HPDE6-E6E7 (cell line): ENCODE data around the gene ACBD3.
"Not testable (repeated sequence)": the region's sequence is repeated elsewhere in the genome, so short reads cannot be mapped to it uniquely, and the experiment has no call there.

Source experiments
- DNase-seq: peaks from one replicate; pipeline ENCODE4 v3.0.0; 2011; ENCODE audit warnings: missing footprints; ENCODE audit errors: extremely low spot score

The ACBD3 gene

DNA sequence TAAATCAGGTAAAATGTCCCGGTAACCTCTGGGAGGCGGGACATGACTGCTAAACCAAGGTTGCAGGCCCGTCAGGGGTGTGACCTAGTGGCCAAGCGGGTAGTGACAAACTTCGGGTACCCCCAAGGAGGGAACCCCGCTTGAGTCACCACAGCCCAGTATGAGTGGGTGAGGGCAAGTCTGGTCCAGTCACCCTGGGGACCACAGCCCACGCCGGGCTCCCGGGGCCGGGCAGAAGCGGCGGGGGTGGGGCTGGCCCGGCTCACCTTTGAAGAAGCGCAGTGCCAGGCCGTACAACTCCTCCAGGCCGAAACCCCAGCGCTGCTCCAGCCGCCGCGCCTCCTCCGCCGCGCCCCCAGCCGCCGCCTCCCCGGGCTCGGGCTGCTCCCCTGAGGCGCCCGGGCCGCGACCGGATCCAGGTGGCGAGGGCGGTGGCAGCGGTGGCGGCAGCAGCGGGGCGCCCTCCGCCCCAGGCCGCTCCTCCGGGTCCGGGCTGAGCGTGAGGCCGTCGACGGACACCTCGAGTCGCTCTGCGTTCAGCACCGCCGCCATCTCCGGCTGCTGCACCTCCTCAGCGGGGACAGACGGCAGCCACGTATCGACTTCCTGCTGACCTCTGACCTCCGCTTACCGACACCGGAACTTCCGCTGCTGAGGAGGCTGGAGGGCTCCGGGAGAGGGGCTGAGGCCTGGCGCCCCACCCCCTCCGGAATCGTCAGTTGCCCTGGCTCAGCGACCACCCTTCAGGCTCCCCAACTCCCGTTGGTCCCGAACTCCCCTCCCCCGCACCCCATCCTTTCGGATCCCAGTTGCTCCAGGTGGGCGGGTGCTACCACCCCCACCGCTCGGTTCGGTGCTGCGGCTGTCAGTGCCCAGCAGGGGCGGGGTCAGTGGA lies at the start of gene ACBD3:
Gene ACBD3, minus strand, starts transcription at position 618 of the 895 bp plus-strand sequence. Its CDS starts 66 bp downstream, at position 552.
- peak; percentile 55 for DNase-seq

- no peak for DNase-seq
Observed at GRCh38 chr1:226233806-226234205, 47.3 kb upstream of the ACBD3 start.

DNA sequence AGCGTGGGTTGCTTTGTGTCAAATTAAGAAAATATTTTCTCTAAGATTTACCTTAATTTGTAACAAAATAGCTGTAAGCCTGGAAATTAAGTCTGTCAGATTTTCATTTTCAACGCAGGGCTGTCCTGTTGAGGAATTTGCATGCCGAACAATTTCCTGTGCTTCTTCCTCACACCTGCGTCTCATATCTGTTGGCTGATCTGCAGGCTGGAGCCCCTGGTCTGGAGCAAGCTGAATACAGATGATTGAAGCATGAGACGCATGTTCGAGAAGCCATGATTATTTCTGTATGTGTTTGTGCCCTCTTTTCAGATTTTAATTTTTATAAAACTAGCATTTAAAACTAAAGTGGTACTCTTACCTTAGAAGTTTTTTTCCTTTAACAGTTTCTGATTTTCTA lies 46.8 kb upstream of the ACBD3 start:
- no peak for DNase-seq

GRCh38 chr1:226226601-226227000 lies 40.1 kb upstream of the ACBD3 start:
- no peak for DNase-seq

DNA sequence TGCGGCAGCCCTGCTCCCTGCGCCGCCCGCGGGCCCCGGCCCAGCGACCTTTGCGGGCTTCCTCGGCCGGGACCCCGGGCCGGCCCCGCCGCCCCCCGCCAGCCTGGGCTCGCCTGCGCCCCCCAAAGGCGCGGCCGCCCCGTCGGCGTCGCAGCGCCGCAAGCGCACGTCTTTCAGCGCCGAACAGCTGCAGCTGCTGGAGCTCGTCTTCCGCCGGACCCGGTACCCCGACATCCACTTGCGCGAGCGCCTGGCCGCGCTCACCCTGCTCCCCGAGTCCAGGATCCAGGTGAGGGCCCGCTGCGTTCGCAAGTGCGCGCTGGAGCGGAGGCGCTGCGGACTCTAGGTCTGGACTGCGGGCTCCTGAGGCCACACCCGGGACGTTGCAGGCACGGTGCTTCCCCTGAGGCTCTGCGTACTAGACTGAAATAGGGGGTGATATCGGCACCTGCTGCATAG lies 37.3 kb upstream of the ACBD3 start:
- peak; percentile 19 for DNase-seq

DNA sequence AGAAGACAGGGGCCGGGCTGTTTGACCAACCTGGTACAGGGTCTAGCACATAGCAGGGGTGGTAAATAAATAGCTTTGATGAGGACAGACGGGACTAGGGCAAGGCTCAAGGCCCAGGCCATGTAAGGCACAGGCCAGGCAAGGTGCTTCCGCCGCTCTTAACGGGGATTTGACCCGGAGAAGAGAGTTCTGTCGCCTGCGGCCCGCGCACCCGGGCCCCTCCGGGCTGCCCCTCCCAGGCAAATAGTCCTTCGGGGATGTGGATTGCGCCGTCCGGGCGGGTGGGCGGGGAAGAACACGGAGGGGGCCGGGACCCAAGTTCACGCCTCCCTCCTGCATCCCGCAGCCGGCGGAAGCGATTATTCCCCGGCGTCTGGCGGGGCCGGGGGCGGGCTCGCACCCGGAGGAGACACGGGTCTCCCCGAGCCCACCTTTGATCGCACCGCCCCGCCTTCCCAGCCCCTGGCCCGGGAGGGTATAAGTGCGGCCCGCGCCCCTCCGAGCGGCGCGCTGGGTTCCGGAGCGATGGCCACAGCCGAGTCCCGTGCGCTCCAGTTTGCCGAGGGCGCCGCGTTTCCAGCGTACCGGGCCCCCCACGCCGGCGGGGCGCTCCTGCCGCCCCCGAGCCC lies 36.7 kb upstream of the ACBD3 start, which contains the start of gene MIXL1:
Gene MIXL1, plus strand, starts transcription at position 508 of the 629 bp plus-strand sequence. Its CDS starts 18 bp downstream, at position 526.
- DNase-seq: no peak

DNA sequence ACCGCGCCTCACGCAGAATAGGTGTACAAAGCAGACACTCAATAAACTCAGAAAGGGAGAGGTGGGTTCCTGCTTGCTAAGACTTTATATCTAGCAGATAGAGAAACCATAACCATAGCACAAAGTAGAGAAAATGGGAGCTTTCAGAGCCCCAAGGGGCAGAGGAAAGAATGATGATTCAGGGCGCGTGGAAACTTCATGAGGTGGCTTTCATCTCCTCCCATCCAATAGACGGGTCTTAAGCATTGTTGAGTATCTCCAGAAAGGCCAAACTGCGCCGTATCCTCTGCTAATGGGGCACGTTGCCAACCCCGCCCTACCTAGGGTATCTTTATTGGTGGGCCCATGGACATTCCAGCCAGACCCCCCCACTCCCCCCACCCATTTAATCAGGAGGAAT lies 36.1 kb upstream of the ACBD3 start:
- DNase-seq: no peak

- no peak for DNase-seq
Observed at GRCh38 chr1:226220473-226221189, 34.1 kb upstream of the ACBD3 start.

- DNase-seq: no peak
Observed at GRCh38 chr1:226217273-226217672, 30.7 kb upstream of the ACBD3 start.

- DNase-seq: no peak
Observed at GRCh38 chr1:226216056-226216455, 29.5 kb upstream of the ACBD3 start.

DNA sequence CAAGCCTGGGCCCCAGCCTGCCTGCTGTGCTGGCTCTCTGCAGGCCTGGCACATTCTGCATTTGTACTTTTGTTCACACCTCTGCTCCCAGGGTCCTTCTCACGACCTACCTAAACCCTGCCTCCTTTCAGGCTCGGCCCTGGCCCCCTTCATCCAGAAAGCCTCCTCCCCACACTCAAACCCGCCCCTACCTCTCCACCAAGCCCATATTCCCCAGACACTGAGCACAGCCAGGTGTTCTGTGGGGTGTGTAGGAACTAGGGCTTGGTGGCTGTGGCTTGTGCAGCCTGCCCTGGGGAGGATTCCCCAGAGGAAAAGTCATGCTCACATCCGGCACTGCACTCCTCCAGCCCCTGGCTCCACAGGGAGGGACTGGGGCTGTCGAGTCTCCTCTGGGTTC lies 28.7 kb upstream of the ACBD3 start:
- no peak for DNase-seq

GRCh38 chr1:226212545-226212944 lies 26.0 kb upstream of the ACBD3 start:
- no peak for DNase-seq

DNA sequence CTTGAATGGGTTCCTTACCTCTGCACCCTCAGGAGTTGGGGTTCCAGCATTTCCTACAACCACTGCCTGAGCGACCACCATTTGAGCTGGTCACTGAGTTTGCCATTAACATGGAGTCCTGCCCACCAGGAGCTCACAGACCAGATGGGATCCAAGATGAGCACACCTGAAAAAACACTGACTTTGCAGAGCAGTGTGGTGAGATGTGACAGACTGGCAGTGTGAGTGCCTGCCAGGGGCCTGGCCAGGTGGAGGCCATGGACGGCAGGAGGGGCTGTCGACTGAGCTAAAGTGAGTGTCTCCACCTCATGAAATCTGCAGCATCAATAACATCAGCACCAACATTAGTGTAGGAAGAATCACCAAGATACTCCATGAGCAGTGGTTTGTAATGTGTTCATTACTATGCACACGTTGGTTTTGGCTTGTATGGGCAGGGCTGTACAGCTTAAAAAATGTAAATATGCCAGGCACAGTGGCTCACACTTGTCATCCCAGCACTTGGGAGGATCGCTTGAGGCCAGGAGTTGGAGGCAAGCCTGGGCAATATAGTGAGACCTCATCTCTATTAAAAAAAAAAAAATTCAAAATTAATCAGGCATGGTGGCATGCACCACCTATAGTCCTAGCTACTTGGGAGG lies 24.8 kb upstream of the ACBD3 start:
- no peak for DNase-seq

DNA sequence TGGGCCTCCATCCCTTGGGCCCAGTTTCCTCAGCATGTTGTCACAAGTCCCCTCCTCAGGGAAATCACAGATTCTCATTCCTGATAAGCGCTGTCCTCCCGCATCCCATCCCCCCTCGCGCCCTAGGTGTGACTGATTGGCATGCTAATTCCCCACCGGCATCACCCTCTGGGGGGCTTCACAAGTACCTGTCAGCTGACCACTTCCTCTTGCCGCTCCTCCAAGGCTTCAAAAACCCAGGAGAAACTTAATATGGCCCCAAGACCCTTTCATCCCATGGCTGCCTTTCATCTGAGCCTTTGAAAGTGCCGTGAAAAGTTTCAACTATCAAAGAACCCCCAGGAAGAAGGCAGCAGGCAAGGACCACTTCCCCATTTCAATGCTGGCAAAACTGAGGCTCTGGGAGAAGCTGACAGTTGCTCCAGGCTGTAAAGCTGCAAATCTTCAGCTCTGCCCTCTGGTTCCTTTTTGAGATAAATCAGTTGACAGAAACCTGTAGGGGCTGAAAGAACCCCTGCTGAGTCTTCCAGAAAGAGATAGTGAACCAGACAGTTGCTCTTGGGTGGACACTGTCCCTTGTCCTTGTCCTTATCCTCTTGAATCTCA lies 24.1 kb upstream of the ACBD3 start:
- DNase-seq: no peak

- DNase-seq: no peak
Observed at GRCh38 chr1:226209307-226210059, 22.9 kb upstream of the ACBD3 start.

GRCh38 chr1:226207048-226207447 lies 20.5 kb upstream of the ACBD3 start:
- no peak for DNase-seq

DNA sequence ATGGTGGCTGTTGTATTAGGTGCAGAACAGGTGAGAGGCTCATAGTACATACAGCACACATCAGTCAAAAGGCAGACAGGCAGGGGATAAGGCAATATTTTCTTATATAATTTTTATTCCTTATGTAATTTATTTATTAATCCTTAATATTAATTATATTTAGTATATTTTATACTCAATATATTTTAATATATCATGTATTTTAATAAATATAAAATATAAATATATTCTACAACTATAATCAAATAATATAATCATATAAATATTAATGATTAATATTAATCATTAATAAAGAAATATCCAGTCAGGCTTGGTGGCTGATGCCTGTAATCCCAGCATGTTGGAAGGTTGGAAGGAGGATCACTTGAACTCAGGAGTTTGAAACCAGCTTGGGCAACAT lies 17.7 kb upstream of the ACBD3 start:
- DNase-seq: no peak

- no peak for DNase-seq
Observed at GRCh38 chr1:226203655-226204054, 17.1 kb upstream of the ACBD3 start.

- DNase-seq: no peak
Observed at GRCh38 chr1:226203240-226203639, 16.7 kb upstream of the ACBD3 start.

- not testable (repeated sequence) for DNase-seq
Observed at GRCh38 chr1:226202666-226203065, 16.1 kb upstream of the ACBD3 start.

DNA sequence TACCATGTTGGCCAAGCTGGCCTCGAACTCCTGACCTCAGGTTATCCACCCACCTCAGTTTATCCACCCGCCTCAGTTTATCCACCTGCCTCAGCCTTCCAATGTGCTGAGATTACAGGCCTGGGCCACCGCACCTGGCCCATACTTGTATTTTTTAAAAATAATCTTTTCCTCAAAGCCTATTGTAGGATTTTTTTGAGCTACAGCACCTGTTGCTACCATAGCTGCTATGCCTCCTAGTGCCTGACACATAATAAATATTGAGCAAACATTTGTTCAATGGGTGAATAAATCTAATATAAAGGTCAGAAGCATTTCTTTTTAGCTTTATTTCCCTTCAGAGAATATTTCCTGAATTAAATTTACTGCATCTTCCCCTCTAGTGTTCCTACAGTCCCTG lies 15.7 kb upstream of the ACBD3 start:
- no peak for DNase-seq
